Mucosa of descending colon (tissue), 3 donors: ENCODE measurements around the gene VEPH1. TPM values are rescaled to one million over a fixed set of nuclear protein-coding genes. Genes with fewer than 3 reads are reported as not detected.

Experiments used
- ATAC-seq: fragments of 200-7000 bp; cut with Tn5 transposase; one replicate; pipeline ENCODE4 v1.9.1; 2020; ENCODE audit warnings: mild to moderate bottlenecking, moderate library complexity
- DNase-seq, 3 donors: peaks; one replicate each; pipeline ENCODE4 v3.0.0-alpha.2; 2020
- H3K36me3 ChIP-seq: fragments of 200-600 bp; one replicate; pipeline ENCODE4 v1.8.0; 2021; ENCODE audit warnings: low read depth, mild to moderate bottlenecking
- H3K4me1 ChIP-seq: fragments of 200-600 bp; one replicate; pipeline ENCODE4 v1.8.0; 2021; ENCODE audit warnings: low read depth, mild to moderate bottlenecking
- H3K4me3 ChIP-seq: fragments of 200-600 bp; one replicate; pipeline ENCODE4 v1.8.0; 2021; ENCODE audit warnings: mild to moderate bottlenecking
- H3K9me3 ChIP-seq: fragments of 200-600 bp; one replicate; pipeline ENCODE4 v1.8.0; 2021; ENCODE audit warnings: mild to moderate bottlenecking
- CTCF ChIP-seq: fragments of 200-600 bp; IDR thresholded peaks from one replicate; pipeline ENCODE4 v1.8.0; 2022; ENCODE audit warnings: antibody characterized with exemption, mild to moderate bottlenecking
- intact Hi-C, 2 donors: fragments of 100-400 bp; cut with DNase I in 1 of 2; cut with micrococcal nuclease in 1 of 2; formaldehyde crosslinking; loops; one replicate each; pipeline versions ENCODE4 v1.11.0 to v1.11.1; 2022; cut with DNase I, micrococcal nuclease
- total RNA-seq, 3 donors: library from RNA; stranded (reverse); fragmentation: NEBNext Ultra II Directional in 2 of 3; extraction: Animal tissue kit (Norgen Biotek cat#: 25700) in 2 of 3; gene quantifications; one replicate each; pipeline versions ENCODE4 v1.2.1 to v1.2.4, GENCODE V29; 2021 to 2023
- donor health status: DM: no; HTN: no; CAD: no; lungs with moderate emphysema.
- donor health status: DM: no; HTN: no; CAD: no.
- donor health status: DM: no; HTN: yes; CAD: no.

VEPH1 gene
- total RNA-seq, 3 donors from 2014 or later: 1.5 to 6.3 (median 4.8) TPM

DNA sequence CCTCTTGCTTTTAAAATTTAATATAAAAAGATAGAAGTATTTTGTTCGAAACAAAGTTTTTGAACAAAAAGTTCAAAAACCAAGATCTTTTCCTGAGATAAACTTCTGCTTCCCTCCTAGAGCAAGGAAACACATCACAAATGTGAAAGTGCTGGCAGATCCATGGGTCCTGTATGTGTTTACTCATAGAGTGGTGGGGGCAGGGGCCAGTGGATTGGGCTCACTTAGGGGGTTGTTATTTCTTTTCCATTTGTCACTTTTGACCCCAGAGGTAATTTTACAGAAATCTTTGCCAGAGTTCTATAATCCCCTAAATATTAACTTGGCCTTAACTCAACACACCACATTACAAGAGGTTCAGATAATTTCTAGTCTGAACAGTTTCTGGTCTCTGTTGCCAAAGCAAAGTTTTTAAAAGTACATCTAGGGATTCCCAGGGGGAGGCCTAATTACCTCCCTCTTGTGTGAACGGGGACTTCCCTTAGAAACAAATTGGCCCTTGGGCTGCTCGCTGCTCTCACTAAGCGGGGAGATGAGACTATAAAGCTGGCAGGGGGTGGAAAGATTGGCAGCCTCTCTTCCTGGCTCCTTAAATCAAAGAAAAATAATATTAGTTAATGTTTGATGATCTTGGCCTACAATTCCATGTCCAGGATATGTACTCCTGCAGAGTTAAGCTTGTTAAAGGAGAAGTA lies 133.3 kb downstream of the VEPH1 start:
- Histone ChIP-seq H3K36me3 (no peaks in the 10 kb centered on the region), H3K9me3 (no peaks in the 10 kb centered on the region), H3K4me3 (no peak overlapping the region), H3K4me1 (no peaks in the 10 kb centered on the region)
- intact Hi-C loops: no loop called here
- DNase-seq: no peak
- no peak for TF ChIP-seq CTCF
- no peak for ATAC-seq

- intact Hi-C loops: no loop called here
- no peak for DNase-seq
- Histone ChIP-seq H3K36me3 (no peaks in the 10 kb centered on the region), H3K4me1 (no peaks in the 10 kb centered on the region), H3K4me3 (no peak overlapping the region), H3K9me3 (no peaks in the 10 kb centered on the region)
- no peak for ATAC-seq
- TF ChIP-seq CTCF: no peak
Measured at GRCh38 chr3:157368171-157368570, 135.0 kb downstream of the VEPH1 start.

DNA sequence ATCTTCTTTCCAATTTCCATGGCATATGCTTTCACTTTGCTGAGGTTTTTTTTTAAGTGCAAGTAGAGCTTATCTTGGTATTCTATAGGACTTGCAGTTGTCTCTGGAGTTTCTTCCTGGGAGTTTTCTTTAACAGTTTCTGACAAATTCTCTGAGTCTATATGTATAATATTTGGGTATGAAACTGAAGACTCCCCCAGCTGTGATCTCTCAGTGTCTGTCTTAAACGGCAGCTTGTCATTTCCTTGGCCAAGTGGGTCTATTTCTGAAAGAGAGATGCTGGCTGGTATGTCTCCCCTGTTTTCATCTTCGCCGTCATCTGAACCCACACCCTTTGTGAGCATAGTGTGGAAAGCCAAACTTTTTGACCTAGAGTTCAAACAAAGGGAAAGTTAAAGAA lies 139.8 kb downstream of the VEPH1 start:
- no peaks in the 10 kb centered on the region for H3K4me1 ChIP-seq
- H3K36me3 ChIP-seq: no peaks in the 10 kb centered on the region
- no peaks in the 10 kb centered on the region for H3K9me3 ChIP-seq
- no peak for DNase-seq
- intact Hi-C loops: no loop called here
- no peak for TF ChIP-seq CTCF
- no peak for ATAC-seq
- no peak overlapping the region for H3K4me3 ChIP-seq

DNA sequence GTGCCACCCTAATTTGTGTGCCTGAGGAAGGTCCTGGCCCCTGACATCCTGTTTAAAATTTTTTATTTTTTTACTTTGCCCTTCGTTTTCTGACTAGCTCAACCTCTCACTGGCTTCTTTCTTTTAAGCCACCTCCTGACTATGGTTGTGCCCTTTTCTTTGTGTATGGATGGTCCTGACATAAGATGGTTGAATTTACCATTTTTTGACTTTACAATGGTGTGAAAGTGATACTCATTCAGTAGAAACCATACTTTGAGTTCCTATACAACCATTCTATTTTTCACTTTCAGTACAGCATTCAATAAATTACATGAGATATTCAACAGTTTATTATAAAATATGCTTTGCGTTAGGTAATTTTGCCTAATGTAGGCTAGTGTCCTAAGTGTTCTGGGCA lies 140.9 kb downstream of the VEPH1 start:
- intact Hi-C loops: no loop called here
- no peaks in the 10 kb centered on the region for H3K9me3 ChIP-seq
- ATAC-seq: no peak
- no peak for TF ChIP-seq CTCF
- no peaks in the 10 kb centered on the region for H3K36me3 ChIP-seq
- H3K4me1 ChIP-seq: no peaks in the 10 kb centered on the region
- no peak for DNase-seq
- no peak overlapping the region for H3K4me3 ChIP-seq

DNA sequence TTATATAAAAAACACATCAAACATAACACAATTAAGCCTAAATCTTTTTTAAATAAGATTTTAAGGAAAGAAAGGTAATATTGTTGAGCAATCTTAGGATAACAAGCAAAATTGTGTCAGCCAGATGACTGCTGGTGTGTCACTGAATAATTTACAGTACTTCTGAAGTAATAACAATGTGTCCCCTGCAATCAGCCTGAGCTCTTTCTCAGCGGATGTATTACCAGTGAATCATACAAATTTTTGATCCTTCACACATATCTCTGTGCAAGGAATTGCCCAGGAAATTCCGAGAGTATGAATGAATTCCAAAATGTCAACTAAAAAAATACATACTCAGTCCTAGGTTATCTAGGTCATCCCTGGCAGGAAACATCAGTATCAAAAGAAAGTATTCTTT lies 143.2 kb downstream of the VEPH1 start:
- DNase-seq (no peak), ATAC-seq (no peak)
- Histone ChIP-seq H3K4me1 (no peaks in the 10 kb centered on the region), H3K4me3 (no peak overlapping the region), H3K9me3 (no peaks in the 10 kb centered on the region), H3K36me3 (no peaks in the 10 kb centered on the region)
- TF ChIP-seq CTCF: no peak
- intact Hi-C loops: no loop called here

DNA sequence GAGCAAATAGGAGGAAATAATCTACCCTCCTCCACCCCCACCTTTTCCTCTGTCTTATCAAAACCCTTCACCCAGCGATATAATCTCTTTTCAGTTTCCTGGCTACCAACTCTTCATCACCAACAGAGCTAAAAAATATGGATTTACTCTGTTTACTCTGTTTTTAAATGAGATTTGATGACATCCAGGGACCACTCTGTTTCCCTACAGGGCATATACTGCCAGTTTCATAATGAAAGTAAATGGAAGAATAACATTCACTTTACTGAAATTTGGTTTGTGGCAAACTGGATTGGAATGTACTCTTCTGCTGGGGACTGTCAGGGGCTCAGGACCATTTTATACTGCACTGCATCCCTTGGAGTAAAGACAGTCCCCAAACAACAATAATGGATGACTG lies 146.7 kb downstream of the VEPH1 start:
- Histone ChIP-seq H3K4me3 (no peak overlapping the region), H3K4me1 (no peaks in the 10 kb centered on the region), H3K36me3 (no peaks in the 10 kb centered on the region), H3K9me3 (no peaks in the 10 kb centered on the region)
- intact Hi-C loops: no loop called here
- DNase-seq (no peak), ATAC-seq (no peak)
- no peak for TF ChIP-seq CTCF
